B cell (primary cell): ENCODE measurements around the gene MYO1B. TPM values are rescaled to one million over a fixed set of nuclear protein-coding genes. Genes with fewer than 3 reads are reported as not detected.

ENCODE experiments used
- ATAC-seq: fragments of 200-7000 bp; cut with Tn5 transposase; one replicate; pipeline ENCODE4 v1.10.0; 2021; ENCODE audit warnings: low read depth, mild to moderate bottlenecking, moderate number of reproducible peaks, moderate library complexity
- CTCF ChIA-PET: fragments of 350-600 bp; sonication (Branson Sonifier 250); formaldehyde crosslinking; loops from one replicate; lab custom pipeline; 2021; ENCODE audit warnings: antibody characterized with exemption, inconsistent platforms; lab: Charles Lee
- POLR2A ChIA-PET: fragments of 350-600 bp; sonication (Branson Sonifier 250); formaldehyde crosslinking; loops from one replicate; lab custom pipeline; 2021; ENCODE audit warnings: antibody characterized with exemption; lab: Charles Lee
- DNase-seq: peaks from one replicate; pipeline ENCODE4 v3.0.0; 2013
- H2AFZ ChIP-seq: 2 replicates; pipeline ENCODE4 v1.6.1; 2012; ENCODE audit warnings: mild to moderate bottlenecking, low read depth, low read length; ENCODE audit not compliant: insufficient read depth, poor library complexity, severe bottlenecking
- H3K27ac ChIP-seq, 2 donors: 1 replicate in 1 of 2; 2 replicates in 1 of 2; pipeline ENCODE4 v1.5.1; 2012 to 2013; ENCODE audit warnings: low read length in 2 of 2, mild to moderate bottlenecking in 2 of 2, moderate library complexity in 1 of 2
- H3K27me3 ChIP-seq, 4 experiments: fragments of 200-600 bp in 1 of 4; sonication (generic) in 1 of 4; replicated peaks in 1 of 4; 1 replicate in 2 of 4; 2 replicates in 2 of 4; pipeline versions ENCODE4 v1.6.1 to v1.7.0; 2013 to 2016; ENCODE audit warnings: low read length in 3 of 4, mild to moderate bottlenecking in 2 of 4, mixed read lengths in 1 of 4, moderate library complexity in 1 of 4; ENCODE audit not compliant: insufficient read depth in 4 of 4, control insufficient read depth in 3 of 4; ENCODE audit errors: control extremely low read depth in 1 of 4
- H3K36me3 ChIP-seq, 2 experiments: replicated peaks in 1 of 2; 1 replicate in 1 of 2; 2 replicates in 1 of 2; pipeline versions ENCODE4 v1.6.1 to v1.7.1; 2013; ENCODE audit warnings: low read length in 1 of 2; ENCODE audit not compliant: insufficient read depth in 2 of 2, control insufficient read depth in 1 of 2; ENCODE audit errors: control extremely low read depth in 1 of 2, extremely low read depth in 1 of 2
- H3K4me1 ChIP-seq, 2 donors: fragments of 200-600 bp in 1 of 2; sonication (generic) in 1 of 2; 1 replicate in 1 of 2; 2 replicates in 1 of 2; pipeline versions ENCODE4 v1.5.1 to v1.6.1; 2013 to 2017; ENCODE audit warnings: low read length in 2 of 2; ENCODE audit not compliant: control insufficient read depth in 2 of 2, insufficient read depth in 2 of 2
- H3K4me2 ChIP-seq: replicated peaks from 2 replicates; pipeline ENCODE3; 2012; ENCODE audit warnings: mild to moderate bottlenecking, low read depth, low read length; ENCODE audit not compliant: poor library complexity, severe bottlenecking
- H3K4me3 ChIP-seq, 5 experiments: fragments of 200-600 bp in 1 of 5; sonication (generic) in 1 of 5; 1 replicate in 3 of 5; 2 replicates in 2 of 5; pipeline versions ENCODE4 v1.5.1 to v1.7.0; 2011 to 2016; ENCODE audit warnings: low read length in 4 of 5, mild to moderate bottlenecking in 4 of 5, low read depth in 2 of 5, control low read depth in 1 of 5, moderate library complexity in 1 of 5; ENCODE audit not compliant: insufficient read depth in 1 of 5; ENCODE audit errors: control extremely low read depth in 1 of 5, extremely low read depth in 1 of 5
- H3K79me2 ChIP-seq: fragments of 200-600 bp; sonication (generic); one replicate; pipeline ENCODE4 v1.6.0; 2016; ENCODE audit warnings: low read length; ENCODE audit not compliant: control insufficient read depth, insufficient read depth
- H3K9ac ChIP-seq: fragments of 200-600 bp; sonication (generic); 2 replicates; pipeline ENCODE4 v1.6.1; 2017; ENCODE audit warnings: mild to moderate bottlenecking, low read length, moderate library complexity
- H3K9me3 ChIP-seq, 3 donors: one replicate each; pipeline versions ENCODE4 v1.6.1 to v1.7.1; 2013; ENCODE audit warnings: low read length in 2 of 3; ENCODE audit not compliant: control insufficient read depth in 2 of 3, insufficient read depth in 1 of 3; ENCODE audit errors: control extremely low read depth in 1 of 3
- H4K20me1 ChIP-seq: 2 replicates; pipeline ENCODE4 v1.6.0; 2012; ENCODE audit warnings: mild to moderate bottlenecking, low read length; ENCODE audit not compliant: insufficient read depth, control insufficient read depth, poor library complexity, severe bottlenecking
- H3K27ac Mint-ChIP-seq: one replicate; pipeline ENCODE4 v1.8.0; 2021; ENCODE audit warnings: mixed read lengths
- H3K27me3 Mint-ChIP-seq: one replicate; pipeline ENCODE4 v1.8.0; 2021; ENCODE audit warnings: mixed read lengths
- H3K4me1 Mint-ChIP-seq: one replicate; pipeline ENCODE4 v1.8.0; 2021; ENCODE audit warnings: mixed read lengths
- H3K4me3 Mint-ChIP-seq: one replicate; pipeline ENCODE4 v1.8.0; 2021; ENCODE audit warnings: mixed read lengths
- H3K9me3 Mint-ChIP-seq: one replicate; pipeline ENCODE4 v1.8.0; 2022; ENCODE audit warnings: mixed read lengths; ENCODE audit not compliant: insufficient read depth
- EZH2 ChIP-seq: IDR thresholded peaks from 2 replicates; pipeline ENCODE4 v1.6.1; 2012; ENCODE audit warnings: borderline replicate concordance, low read depth, mild to moderate bottlenecking, moderate library complexity, low read length; ENCODE audit not compliant: insufficient read depth, poor library complexity, severe bottlenecking
- WGBS: methylation state at CpG from one replicate; pipeline ENCODE4 v1.1.5; 2013; ENCODE audit warnings: missing lambda C conversion rate; ENCODE audit not compliant: insufficient coverage; 5-methylcytosine and 5-hydroxymethylcytosine counted together
- intact Hi-C: fragments of 100-400 bp; cut with micrococcal nuclease; formaldehyde crosslinking; loops from one replicate; pipeline ENCODE4 v1.10.0; 2022
- polyA plus RNA-seq: library from polyadenylated mRNA; depleted of rRNA; stranded (reverse); fragments of >200 nt; gene quantifications from 2 replicates; pipeline ENCODE4 v1.2.3, GENCODE V29; 2012
- total RNA-seq, 2 donors: library from RNA; stranded (reverse); fragments of 120-200 nt in 1 of 2; gene quantifications; 1 replicate in 1 of 2; 2 replicates in 1 of 2; pipeline versions ENCODE4 v1.2.3 to v1.2.4, GENCODE V29; 2013 to 2022
- TF ChIP-seq, protein P1 (sequence below): fragments of 200-600 bp; IDR thresholded peaks from one replicate; pipeline ENCODE4 v1.8.0; 2022; ENCODE audit warnings: antibody characterized with exemption, mild to moderate bottlenecking

The MYO1B gene
- total and polyA plus RNA-seq, 2 donors (not counting 1 experiment from before 2014, with no cell fraction given) = 0.67 to 4.4 TPM

- ChIA-PET POLR2A (no interaction called here), CTCF (no interaction called here)
- Mint-ChIP-seq H3K27ac (no peak overlapping the region), H3K4me3 (no peak overlapping the region), H3K27me3 (peaks cover 9% of the 10 kb centered on the region), H3K9me3 (no peaks in the 10 kb centered on the region), H3K4me1 (no peaks in the 10 kb centered on the region)
- no peaks in the 10 kb centered on the region for H3K4me1 ChIP-seq
- H3K4me3 ChIP-seq = no peak overlapping the region
- no peaks in the 10 kb centered on the region for H4K20me1 ChIP-seq
- no peaks in the 10 kb centered on the region for H3K27me3 ChIP-seq
- DNase-seq (no peak), ATAC-seq (no peak)
- peaks cover 0 to 4% (median 0%) of the 10 kb centered on the region in 3 donors for H3K9me3 ChIP-seq
- intact Hi-C loops = no loop called here
- WGBS = no CpG with 5 or more reads among the region's 2 CpGs
- TF ChIP-seq, protein P1, sequence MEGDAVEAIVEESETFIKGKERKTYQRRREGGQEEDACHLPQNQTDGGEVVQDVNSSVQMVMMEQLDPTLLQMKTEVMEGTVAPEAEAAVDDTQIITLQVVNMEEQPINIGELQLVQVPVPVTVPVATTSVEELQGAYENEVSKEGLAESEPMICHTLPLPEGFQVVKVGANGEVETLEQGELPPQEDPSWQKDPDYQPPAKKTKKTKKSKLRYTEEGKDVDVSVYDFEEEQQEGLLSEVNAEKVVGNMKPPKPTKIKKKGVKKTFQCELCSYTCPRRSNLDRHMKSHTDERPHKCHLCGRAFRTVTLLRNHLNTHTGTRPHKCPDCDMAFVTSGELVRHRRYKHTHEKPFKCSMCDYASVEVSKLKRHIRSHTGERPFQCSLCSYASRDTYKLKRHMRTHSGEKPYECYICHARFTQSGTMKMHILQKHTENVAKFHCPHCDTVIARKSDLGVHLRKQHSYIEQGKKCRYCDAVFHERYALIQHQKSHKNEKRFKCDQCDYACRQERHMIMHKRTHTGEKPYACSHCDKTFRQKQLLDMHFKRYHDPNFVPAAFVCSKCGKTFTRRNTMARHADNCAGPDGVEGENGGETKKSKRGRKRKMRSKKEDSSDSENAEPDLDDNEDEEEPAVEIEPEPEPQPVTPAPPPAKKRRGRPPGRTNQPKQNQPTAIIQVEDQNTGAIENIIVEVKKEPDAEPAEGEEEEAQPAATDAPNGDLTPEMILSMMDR = no peak
- TF ChIP-seq EZH2 = no peak
- no peak overlapping the region for H3K4me2 ChIP-seq
- H3K27ac ChIP-seq = no peak overlapping the region
- H3K79me2 ChIP-seq = no peaks in the 10 kb centered on the region
- H3K9ac ChIP-seq = no peak overlapping the region
- no peak overlapping the region for H2AFZ ChIP-seq
- H3K36me3 ChIP-seq = no peaks in the 10 kb centered on the region
Measured at GRCh38 chr2:191446910-191447309, 201.7 kb downstream of the MYO1B start.

- ChIA-PET POLR2A (no interaction called here), CTCF (no interaction called here)
- peaks cover 9% of the 10 kb centered on the region for H3K27me3 Mint-ChIP-seq
- TF ChIP-seq, protein P1 = no peak
- no peak for TF ChIP-seq EZH2
- Histone ChIP-seq H3K4me2 (no peak overlapping the region), H3K9me3 (peaks cover 0 to 4% (median 0%) of the 10 kb centered on the region in 3 donors), H3K9ac (no peak overlapping the region), H3K27me3 (no peaks in the 10 kb centered on the region), H3K27ac (no peak overlapping the region), H3K4me1 (no peaks in the 10 kb centered on the region), H2AFZ (no peak overlapping the region), H3K36me3 (no peaks in the 10 kb centered on the region), H3K79me2 (no peaks in the 10 kb centered on the region), H3K4me3 (no peak overlapping the region), H4K20me1 (no peaks in the 10 kb centered on the region)
- DNase-seq = no peak
- intact Hi-C loops = no loop called here
- no peak overlapping the region for H3K27ac Mint-ChIP-seq
- no peaks in the 10 kb centered on the region for H3K9me3 Mint-ChIP-seq
- H3K4me1 Mint-ChIP-seq = no peaks in the 10 kb centered on the region
- no peak overlapping the region for H3K4me3 Mint-ChIP-seq
- 93% methylated on average over 2 of the region's 5 CpGs for WGBS
- no peak for ATAC-seq
Measured at GRCh38 chr2:191451116-191451515, 205.9 kb downstream of the MYO1B start.
